ENCODE results near the gene METTL9. TPM values are rescaled to one million over a fixed set of nuclear protein-coding genes. Genes with fewer than 3 reads are reported as not detected.
"Not testable (repeated sequence)": the region's sequence is repeated elsewhere in the genome, so short reads cannot be mapped to it uniquely, and the experiment has no call there.

METTL9 gene
- total RNA-seq, 1 experiment from 2014 or later: 50.7 TPM

- peaks cover 5% of the 10 kb centered on the region for H3K27me3 Mint-ChIP-seq (ENCODE audit: insufficient read depth, unreplicated experiment)
- H3K27me3 ChIP-seq (replicated peaks; ENCODE audit: control insufficient read depth, insufficient read depth, low read length): no peaks in the 10 kb centered on the region
- no TSS peak for BruUV-seq (replicated peaks)
- TF ChIP-seq CTCF (IDR thresholded peaks at IDR 0.05; ENCODE audit: insufficient read depth in 1 of 2, low read depth in 1 of 2, low read length in 1 of 2, severe bottlenecking in 1 of 2, unreplicated experiment in 1 of 2): no peak
- H3K4me1 ChIP-seq: no peaks in the 10 kb centered on the region
- CTCF ChIA-PET: no interaction called here
- POLR2A ChIA-PET: no interaction called here
- H3K36me3 ChIP-seq (ENCODE audit: control insufficient read depth, insufficient read depth, low read length): no peaks in the 10 kb centered on the region
- no peaks in the 10 kb centered on the region for H3K36me3 Mint-ChIP-seq (ENCODE audit: insufficient read depth, unreplicated experiment)
- H3K9me3 Mint-ChIP-seq (ENCODE audit: unreplicated experiment): no peaks in the 10 kb centered on the region
- no peak overlapping the region for H3K4me3 Mint-ChIP-seq (ENCODE audit: unreplicated experiment)
- 0 out of 2 replicates have a peak, but pooled peaks cover 4% of the 10 kb centered on the region for H3K9me3 ChIP-seq
- intact Hi-C loops (cut with micrococcal nuclease; ENCODE audit: unreplicated experiment): no loop called here
- DNase-seq: no peak
- no peak overlapping the region for H3K4me3 ChIP-seq (ENCODE audit: low read depth, low read length)
- H3K27ac Mint-ChIP-seq (ENCODE audit: unreplicated experiment): no peak overlapping the region
- H3K4me1 Mint-ChIP-seq (ENCODE audit: low read depth, unreplicated experiment): no peaks in the 10 kb centered on the region
Observed at GRCh38 chr16:21568502-21569189, 30.7 kb upstream of the METTL9 start.

GRCh38 chr16:21570676-21571017 is 28.7 kb upstream of the METTL9 start:
- H3K4me1 ChIP-seq: no peaks in the 10 kb centered on the region
- H3K36me3 ChIP-seq (ENCODE audit: control insufficient read depth, insufficient read depth, low read length): no peaks in the 10 kb centered on the region
- intact Hi-C loops (cut with micrococcal nuclease; ENCODE audit: unreplicated experiment): no loop called here
- H3K4me3 ChIP-seq (ENCODE audit: low read depth, low read length): no peak overlapping the region
- H3K9me3 ChIP-seq: 0 out of 2 replicates have a peak, but pooled peaks cover 4% of the 10 kb centered on the region
- no peak for TF ChIP-seq CTCF (IDR thresholded peaks at IDR 0.05; ENCODE audit: insufficient read depth in 1 of 2, low read depth in 1 of 2, low read length in 1 of 2, severe bottlenecking in 1 of 2, unreplicated experiment in 1 of 2)
- no peaks in the 10 kb centered on the region for H3K4me1 Mint-ChIP-seq (ENCODE audit: low read depth, unreplicated experiment)
- BruUV-seq (replicated peaks): no TSS peak
- H3K4me3 Mint-ChIP-seq (ENCODE audit: unreplicated experiment): no peak overlapping the region
- H3K27me3 ChIP-seq (replicated peaks; ENCODE audit: control insufficient read depth, insufficient read depth, low read length): no peaks in the 10 kb centered on the region
- H3K9me3 Mint-ChIP-seq (ENCODE audit: unreplicated experiment): no peaks in the 10 kb centered on the region
- ChIA-PET POLR2A (no interaction called here), CTCF (no interaction called here)
- H3K36me3 Mint-ChIP-seq (ENCODE audit: insufficient read depth, unreplicated experiment): no peaks in the 10 kb centered on the region
- no peak for DNase-seq
- no peak overlapping the region for H3K27ac Mint-ChIP-seq (ENCODE audit: unreplicated experiment)
- H3K27me3 Mint-ChIP-seq (ENCODE audit: insufficient read depth, unreplicated experiment): peaks cover 2% of the 10 kb centered on the region

- H3K27ac Mint-ChIP-seq (ENCODE audit: unreplicated experiment); H3K9me3 ChIP-seq; H3K4me1 Mint-ChIP-seq (ENCODE audit: low read depth, unreplicated experiment); BruUV-seq (replicated peaks); H3K36me3 Mint-ChIP-seq (ENCODE audit: insufficient read depth, unreplicated experiment); CTCF ChIA-PET; H3K4me3 Mint-ChIP-seq (ENCODE audit: unreplicated experiment); intact Hi-C loops (cut with micrococcal nuclease; ENCODE audit: unreplicated experiment); H3K4me3 ChIP-seq (ENCODE audit: low read depth, low read length); H3K4me1 ChIP-seq; POLR2A ChIA-PET; H3K36me3 ChIP-seq (ENCODE audit: control insufficient read depth, insufficient read depth, low read length); DNase-seq; H3K27me3 ChIP-seq (replicated peaks; ENCODE audit: control insufficient read depth, insufficient read depth, low read length); H3K9me3 Mint-ChIP-seq (ENCODE audit: unreplicated experiment): not testable (repeated sequence)
- H3K27me3 Mint-ChIP-seq (ENCODE audit: insufficient read depth, unreplicated experiment): peaks cover 16% of the 10 kb centered on the region
Observed at GRCh38 chr16:21573506-21573905, 25.9 kb upstream of the METTL9 start.

Data from Caco-2 (cell line).